Lower lobe of right lung (tissue), 2 donors: ENCODE data around the gene TMEM178B. TPM values are rescaled to one million over a fixed set of nuclear protein-coding genes. Genes with fewer than 3 reads are reported as not detected.

Experiments used
- ATAC-seq, 2 donors: fragments of 200-7000 bp; cut with Tn5 transposase; one replicate each; pipeline ENCODE4 v1.9.1; 2020 to 2022; ENCODE audit warnings: mild to moderate bottlenecking in 2 of 2, moderate library complexity in 2 of 2
- DNase-seq: peaks from one replicate; pipeline ENCODE4 v3.0.0-alpha.2; 2020
- H3K27ac ChIP-seq: fragments of 200-600 bp; one replicate; pipeline ENCODE4 v1.8.0; 2022
- H3K27me3 ChIP-seq: fragments of 200-600 bp; one replicate; pipeline ENCODE4 v1.8.0; 2022; ENCODE audit warnings: low read depth
- H3K36me3 ChIP-seq: fragments of 200-600 bp; one replicate; pipeline ENCODE4 v1.8.0; 2022; ENCODE audit warnings: mild to moderate bottlenecking
- H3K4me1 ChIP-seq: fragments of 200-600 bp; one replicate; pipeline ENCODE4 v1.8.0; 2022
- H3K4me3 ChIP-seq: fragments of 200-600 bp; one replicate; pipeline ENCODE4 v1.8.0; 2022; ENCODE audit warnings: mild to moderate bottlenecking
- H3K9me3 ChIP-seq: fragments of 200-600 bp; one replicate; pipeline ENCODE4 v1.8.0; 2022
- CTCF ChIP-seq: fragments of 200-600 bp; IDR thresholded peaks from one replicate; pipeline ENCODE4 v1.8.0; 2022; ENCODE audit warnings: antibody characterized with exemption, mild to moderate bottlenecking
- intact Hi-C: fragments of 100-400 bp; cut with DNase I; formaldehyde crosslinking; loops from one replicate; pipeline ENCODE4 v1.11.0; 2022
- total RNA-seq: library from RNA; stranded (reverse); fragmentation: NEBNext Ultra II Directional; extraction: Animal tissue kit (Norgen Biotek cat#: 25700); gene quantifications from one replicate; pipeline ENCODE4 v1.2.1, GENCODE V29; 2021
- donor health status: DM: no; HTN: yes; CAD: no; lungs with severe emphysema.

The TMEM178B gene
- total RNA-seq, 1 donor from 2014 or later = 0.18 TPM

DNA sequence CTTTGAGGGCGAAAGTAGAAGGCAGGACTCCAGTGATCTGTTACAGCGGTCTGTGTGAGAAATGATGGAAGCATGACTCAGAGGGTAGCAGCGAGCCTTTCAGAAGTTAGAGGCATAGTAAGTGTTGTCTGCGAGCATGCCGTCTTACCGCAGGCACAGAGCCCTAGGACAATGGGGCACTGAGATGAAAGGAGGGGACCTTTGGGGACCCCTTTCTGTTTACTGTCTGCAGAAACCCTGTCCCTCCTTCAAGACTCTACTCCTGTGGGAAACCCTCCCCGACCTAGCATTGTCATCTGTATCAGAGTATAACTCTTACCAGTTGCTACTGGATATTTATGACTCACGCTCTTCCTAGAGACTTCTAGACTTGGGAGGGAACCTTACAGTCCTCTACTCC is 390.1 kb downstream of the TMEM178B start:
- H3K36me3 ChIP-seq = no peaks in the 10 kb centered on the region
- no peak overlapping the region for H3K4me3 ChIP-seq
- TF ChIP-seq CTCF = no peak
- DNase-seq = no peak
- no peak overlapping the region for H3K27ac ChIP-seq
- H3K9me3 ChIP-seq = no peaks in the 10 kb centered on the region
- ATAC-seq = no peak
- no peaks in the 10 kb centered on the region for H3K27me3 ChIP-seq
- H3K4me1 ChIP-seq = no peaks in the 10 kb centered on the region
- intact Hi-C loops = no loop called here

DNA sequence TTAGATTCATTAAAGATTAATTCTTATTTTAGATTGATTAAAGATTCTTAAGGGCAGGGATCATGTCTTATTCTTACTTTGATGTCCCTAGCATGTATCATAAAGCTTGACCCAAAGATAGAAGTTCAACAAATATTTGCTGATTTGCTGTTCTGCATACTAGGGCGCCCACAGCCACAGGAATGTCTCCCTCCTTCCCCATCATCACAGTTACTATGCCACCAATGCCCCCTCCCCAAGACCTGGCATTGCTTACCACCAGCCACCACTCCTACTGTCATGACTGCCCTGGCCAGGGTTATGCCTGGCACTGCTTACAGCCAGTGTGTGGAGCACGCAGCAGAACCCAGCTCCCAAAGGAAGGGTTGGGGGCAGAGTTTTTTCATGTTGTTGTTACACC is 390.7 kb downstream of the TMEM178B start:
- intact Hi-C loops = no loop called here
- H3K27me3 ChIP-seq = no peaks in the 10 kb centered on the region
- TF ChIP-seq CTCF = no peak
- H3K27ac ChIP-seq = no peak overlapping the region
- no peaks in the 10 kb centered on the region for H3K4me1 ChIP-seq
- no peaks in the 10 kb centered on the region for H3K36me3 ChIP-seq
- ATAC-seq (no peak), DNase-seq (no peak)
- no peak overlapping the region for H3K4me3 ChIP-seq
- no peaks in the 10 kb centered on the region for H3K9me3 ChIP-seq

- no peak overlapping the region for H3K27ac ChIP-seq
Observed at GRCh38 chr7:141466151-141466904, 392.5 kb downstream of the TMEM178B start.

GRCh38 chr7:141468341-141468740 is 394.5 kb downstream of the TMEM178B start:
- H3K27ac ChIP-seq = no peak overlapping the region
- ATAC-seq = no peak
- no peak overlapping the region for H3K4me3 ChIP-seq

More at GRCh38 chr7:141466151-141466904, 392.5 kb downstream of the TMEM178B start:
- no peak for DNase-seq
- no peak for TF ChIP-seq CTCF
- H3K4me3 ChIP-seq = no peak overlapping the region
- intact Hi-C loops = no loop called here
- H3K36me3 ChIP-seq = no peaks in the 10 kb centered on the region
- no peaks in the 10 kb centered on the region for H3K4me1 ChIP-seq
- ATAC-seq = no peak
- no peaks in the 10 kb centered on the region for H3K27me3 ChIP-seq
- no peaks in the 10 kb centered on the region for H3K9me3 ChIP-seq

GRCh38 chr7:141475679-141476078 is 401.8 kb downstream of the TMEM178B start:
- Histone ChIP-seq H3K4me3 (no peak overlapping the region), H3K4me1 (no peaks in the 10 kb centered on the region), H3K27ac (no peak overlapping the region), H3K9me3 (no peaks in the 10 kb centered on the region), H3K27me3 (no peaks in the 10 kb centered on the region), H3K36me3 (no peaks in the 10 kb centered on the region)
- intact Hi-C loops = no loop called here
- DNase-seq (no peak), ATAC-seq (peak in 1 of 2 donors; percentile 19)
- no peak for TF ChIP-seq CTCF

More at GRCh38 chr7:141468341-141468740, 394.5 kb downstream of the TMEM178B start:
- no peaks in the 10 kb centered on the region for H3K4me1 ChIP-seq
- H3K9me3 ChIP-seq = no peaks in the 10 kb centered on the region
- intact Hi-C loops = no loop called here
- no peak for TF ChIP-seq CTCF
- H3K36me3 ChIP-seq = no peaks in the 10 kb centered on the region
- H3K27me3 ChIP-seq = no peaks in the 10 kb centered on the region
- DNase-seq = no peak
